ENCODE data around the gene LIPT1.

- TF ChIP-seq POLR2AphosphoS5 (IDR thresholded peaks at IDR 0.05; ENCODE audit: low read depth, low read length) = no peak
- no peak for TF ChIP-seq SIN3A (IDR thresholded peaks at IDR 0.05; ENCODE audit: borderline replicate concordance, insufficient read depth, low read length)
- no peak for TF ChIP-seq FOXP2 (optimal IDR thresholded peaks at IDR 0.05; ENCODE audit: borderline replicate concordance, extremely low read depth, extremely low read length, insufficient read depth)
Observed at GRCh38 chr2:99205491-99205890, 50.7 kb downstream of the LIPT1 start.
